SK-N-SH treated with all-trans-retinoic acid at 6 μM for 48 hours (cell line): ENCODE measurements around the gene SNW1.

Source experiments
- ATAC-seq: fragments of 200-7000 bp; cut with Tn5 transposase; 3 replicates; pipeline ENCODE4 v1.9.1; 2020; ENCODE audit warnings: mild to moderate bottlenecking, moderate library complexity
- ARNTL ChIP-seq: fragments of 450-650 bp; formaldehyde crosslinking; IDR thresholded peaks from 2 replicates; pipeline ENCODE4 v1.5.0; 2020; ENCODE audit warnings: low read depth, mild to moderate bottlenecking, moderate library complexity, borderline replicate concordance
- BACH2 ChIP-seq: fragments of 250-450 bp; sonication (Bioruptor Pico); IDR thresholded peaks from 2 replicates; pipeline ENCODE4 v1.9.0; 2021; ENCODE audit warnings: mild to moderate bottlenecking, borderline replicate concordance
- GLIS3 ChIP-seq: fragments of 250-450 bp; sonication (Bioruptor Pico); IDR thresholded peaks from 2 replicates; pipeline ENCODE4 v1.5.0; 2020; ENCODE audit warnings: mild to moderate bottlenecking, moderate library complexity
- ISL1 ChIP-seq: fragments of 250-450 bp; sonication (Bioruptor Pico); IDR thresholded peaks from 2 replicates; pipeline ENCODE4 v2.1.2; 2022; ENCODE audit warnings: mild to moderate bottlenecking, moderate library complexity
- OSR1 ChIP-seq: fragments of 250-450 bp; sonication (Bioruptor Pico); IDR thresholded peaks from 2 replicates; pipeline ENCODE4 v1.8.0; 2022; ENCODE audit warnings: moderate library complexity, mild to moderate bottlenecking, inconsistent platforms
- PATZ1 ChIP-seq: fragments of 250-450 bp; sonication (Bioruptor Pico); IDR thresholded peaks from 2 replicates; pipeline ENCODE4 v1.8.0; 2020; ENCODE audit warnings: mild to moderate bottlenecking, moderate library complexity, borderline replicate concordance
- PPARA ChIP-seq: fragments of 250-450 bp; sonication (Bioruptor Pico); IDR thresholded peaks from 2 replicates; pipeline ENCODE4 v1.5.0; 2020; ENCODE audit warnings: mild to moderate bottlenecking, borderline replicate concordance
- TOX ChIP-seq: fragments of 250-450 bp; sonication (Bioruptor Pico); IDR thresholded peaks from 2 replicates; pipeline ENCODE4 v1.8.0; 2021; ENCODE audit warnings: mild to moderate bottlenecking, moderate library complexity, borderline replicate concordance
- TSHZ2 ChIP-seq: fragments of 250-450 bp; sonication (Bioruptor Pico); IDR thresholded peaks from 2 replicates; pipeline ENCODE4 v1.5.0; 2020; ENCODE audit warnings: mild to moderate bottlenecking, moderate library complexity
- ZC3H10 ChIP-seq: fragments of 250-450 bp; sonication (Bioruptor Pico); IDR thresholded peaks from 2 replicates; pipeline ENCODE4 v1.5.1; 2021; ENCODE audit warnings: mild to moderate bottlenecking, moderate library complexity
- ZFP3 ChIP-seq: fragments of 250-450 bp; sonication (Bioruptor Pico); IDR thresholded peaks from 2 replicates; pipeline ENCODE4 v1.5.0; 2020; ENCODE audit warnings: mild to moderate bottlenecking, moderate library complexity
- ZFP30 ChIP-seq: fragments of 450-650 bp; formaldehyde crosslinking; IDR thresholded peaks from 2 replicates; pipeline ENCODE4 v1.5.0; 2022; ENCODE audit warnings: mild to moderate bottlenecking, moderate library complexity
- ZNF565 ChIP-seq: fragments of 450-650 bp; formaldehyde crosslinking; conservative IDR thresholded peaks from 2 replicates; pipeline ENCODE4 v1.5.0; 2020; ENCODE audit warnings: low read depth, mild to moderate bottlenecking, moderate library complexity
- ZNF8 ChIP-seq: fragments of 450-650 bp; formaldehyde crosslinking; IDR thresholded peaks from 2 replicates; pipeline ENCODE4 v1.5.0; 2020; ENCODE audit warnings: mild to moderate bottlenecking, moderate library complexity
- TF ChIP-seq, protein P1 (sequence below): fragments of 250-450 bp; sonication (Bioruptor Pico); IDR thresholded peaks from 2 replicates; pipeline ENCODE4 v1.5.1; 2021; ENCODE audit warnings: mild to moderate bottlenecking, moderate library complexity
- TF ChIP-seq, protein P2 (sequence below): fragments of 250-450 bp; sonication (Bioruptor Pico); IDR thresholded peaks from 2 replicates; pipeline ENCODE4 v1.8.0; 2021; ENCODE audit warnings: low read depth, mild to moderate bottlenecking, moderate library complexity, borderline replicate concordance
- TF ChIP-seq, protein P3 (sequence below): fragments of 250-450 bp; sonication (Bioruptor Pico); IDR thresholded peaks from 2 replicates; pipeline ENCODE4 v1.5.1; 2020; ENCODE audit warnings: low read depth, mild to moderate bottlenecking, moderate library complexity

The SNW1 gene

GRCh38 chr14:77805706-77806105, 44.8 kb upstream of the SNW1 start:
- no peak for ATAC-seq

GRCh38 chr14:77804592-77804991, 43.6 kb upstream of the SNW1 start:
- no peak for TF ChIP-seq ARNTL
- ATAC-seq = no peak

More at GRCh38 chr14:77805706-77806105, 44.8 kb upstream of the SNW1 start:
- TF ChIP-seq ISL1 (CRISPR knock-in tag) (no peak), ZFP30 (CRISPR knock-in tag) (no peak), OSR1 (CRISPR knock-in tag) (no peak), ZNF8 (no peak), ZC3H10 (CRISPR knock-in tag) (no peak), TSHZ2 (CRISPR knock-in tag) (no peak), PPARA (CRISPR knock-in tag) (no peak), ZFP3 (CRISPR knock-in tag) (no peak), TOX (no peak), BACH2 (no peak), ZNF565 (CRISPR knock-in tag) (no peak), GLIS3 (no peak), ARNTL (no peak), PATZ1 (CRISPR knock-in tag) (no peak)
- TF ChIP-seq, protein P1, sequence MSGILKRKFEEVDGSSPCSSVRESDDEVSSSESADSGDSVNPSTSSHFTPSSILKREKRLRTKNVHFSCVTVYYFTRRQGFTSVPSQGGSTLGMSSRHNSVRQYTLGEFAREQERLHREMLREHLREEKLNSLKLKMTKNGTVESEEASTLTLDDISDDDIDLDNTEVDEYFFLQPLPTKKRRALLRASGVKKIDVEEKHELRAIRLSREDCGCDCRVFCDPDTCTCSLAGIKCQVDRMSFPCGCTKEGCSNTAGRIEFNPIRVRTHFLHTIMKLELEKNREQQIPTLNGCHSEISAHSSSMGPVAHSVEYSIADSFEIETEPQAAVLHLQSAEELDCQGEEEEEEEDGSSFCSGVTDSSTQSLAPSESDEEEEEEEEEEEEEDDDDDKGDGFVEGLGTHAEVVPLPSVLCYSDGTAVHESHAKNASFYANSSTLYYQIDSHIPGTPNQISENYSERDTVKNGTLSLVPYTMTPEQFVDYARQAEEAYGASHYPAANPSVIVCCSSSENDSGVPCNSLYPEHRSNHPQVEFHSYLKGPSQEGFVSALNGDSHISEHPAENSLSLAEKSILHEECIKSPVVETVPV (CRISPR knock-in tag) = no peak
- TF ChIP-seq, protein P2, sequence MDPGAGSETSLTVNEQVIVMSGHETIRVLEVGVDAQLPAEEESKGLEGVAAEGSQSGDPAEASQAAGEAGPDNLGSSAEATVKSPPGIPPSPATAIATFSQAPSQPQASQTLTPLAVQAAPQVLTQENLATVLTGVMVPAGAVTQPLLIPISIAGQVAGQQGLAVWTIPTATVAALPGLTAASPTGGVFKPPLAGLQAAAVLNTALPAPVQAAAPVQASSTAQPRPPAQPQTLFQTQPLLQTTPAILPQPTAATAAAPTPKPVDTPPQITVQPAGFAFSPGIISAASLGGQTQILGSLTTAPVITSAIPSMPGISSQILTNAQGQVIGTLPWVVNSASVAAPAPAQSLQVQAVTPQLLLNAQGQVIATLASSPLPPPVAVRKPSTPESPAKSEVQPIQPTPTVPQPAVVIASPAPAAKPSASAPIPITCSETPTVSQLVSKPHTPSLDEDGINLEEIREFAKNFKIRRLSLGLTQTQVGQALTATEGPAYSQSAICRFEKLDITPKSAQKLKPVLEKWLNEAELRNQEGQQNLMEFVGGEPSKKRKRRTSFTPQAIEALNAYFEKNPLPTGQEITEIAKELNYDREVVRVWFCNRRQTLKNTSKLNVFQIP (CRISPR knock-in tag) = no peak
- TF ChIP-seq, protein P3, sequence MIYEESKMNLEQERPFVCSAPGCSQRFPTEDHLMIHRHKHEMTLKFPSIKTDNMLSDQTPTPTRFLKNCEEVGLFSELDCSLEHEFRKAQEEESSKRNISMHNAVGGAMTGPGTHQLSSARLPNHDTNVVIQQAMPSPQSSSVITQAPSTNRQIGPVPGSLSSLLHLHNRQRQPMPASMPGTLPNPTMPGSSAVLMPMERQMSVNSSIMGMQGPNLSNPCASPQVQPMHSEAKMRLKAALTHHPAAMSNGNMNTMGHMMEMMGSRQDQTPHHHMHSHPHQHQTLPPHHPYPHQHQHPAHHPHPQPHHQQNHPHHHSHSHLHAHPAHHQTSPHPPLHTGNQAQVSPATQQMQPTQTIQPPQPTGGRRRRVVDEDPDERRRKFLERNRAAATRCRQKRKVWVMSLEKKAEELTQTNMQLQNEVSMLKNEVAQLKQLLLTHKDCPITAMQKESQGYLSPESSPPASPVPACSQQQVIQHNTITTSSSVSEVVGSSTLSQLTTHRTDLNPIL (CRISPR knock-in tag) = no peak

GRCh38 chr14:77800814-77801213, 39.9 kb upstream of the SNW1 start:
- ATAC-seq = no peak
- TF ChIP-seq, protein P1 (CRISPR knock-in tag) = 0 out of 2 replicates have a peak, but pooled peaks have one; percentile 33
- no peak for TF ChIP-seq ZNF8
- TF ChIP-seq GLIS3 = no peak
- TF ChIP-seq, all 23 proteins: peak for 1
